ENCODE data around the gene PTPRN2.

DNA sequence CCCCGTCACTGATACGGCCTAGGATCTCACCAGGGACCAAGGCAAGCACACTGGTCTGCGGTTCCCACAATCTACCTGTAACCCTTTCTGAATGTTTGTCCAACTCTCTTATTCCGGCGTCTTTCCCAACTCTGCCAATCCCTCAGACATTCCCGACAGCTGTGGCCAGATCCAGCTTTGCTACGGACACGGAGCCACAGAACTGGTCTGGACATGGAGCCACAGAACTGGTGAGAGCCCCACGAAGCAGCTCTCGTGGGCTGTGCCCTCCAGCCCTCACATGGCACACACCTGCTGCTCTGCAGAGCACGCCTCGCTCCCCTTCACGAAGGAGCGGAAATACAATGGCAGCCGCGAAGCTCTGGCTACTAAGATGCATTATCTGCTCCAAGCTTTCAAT is 874.0 kb downstream of the PTPRN2 start:
- TF ChIP-seq ARNT (IDR thresholded peaks at IDR 0.05) (no peak), FOXK2 (IDR thresholded peaks at IDR 0.05) (no peak), FOXM1 (IDR thresholded peaks at IDR 0.05; ENCODE audit: borderline replicate concordance) (no peak)
